ENCODE data around the gene CENPA. TPM values are rescaled to one million over a fixed set of nuclear protein-coding genes. Genes with fewer than 3 reads are reported as not detected.
A peak's percentile ranks its signal among the peaks of the same experiment; 100 is the strongest.

Gene CENPA
- total RNA-seq, 1 experiment from 2014 or later: 38.4 TPM

- Histone ChIP-seq H3K9me3 (no peaks in the 10 kb centered on the region), H3K36me3 (ENCODE audit: control insufficient read depth, insufficient read depth, low read length) (peaks cover 2% of the 10 kb centered on the region), H3K4me1 (peaks cover 6% of the 10 kb centered on the region), H3K27me3 (replicated peaks; ENCODE audit: control insufficient read depth, insufficient read depth, low read length) (no peaks in the 10 kb centered on the region), H3K4me3 (ENCODE audit: low read depth, low read length) (no peak overlapping the region)
- no peak overlapping the region for H3K4me3 Mint-ChIP-seq (ENCODE audit: unreplicated experiment)
- ChIA-PET POLR2A (no interaction called here), CTCF (no interaction called here)
- TF ChIP-seq CTCF (IDR thresholded peaks at IDR 0.05; ENCODE audit: insufficient read depth in 1 of 2, low read depth in 1 of 2, low read length in 1 of 2, severe bottlenecking in 1 of 2, unreplicated experiment in 1 of 2): no peak
- H3K9me3 Mint-ChIP-seq (ENCODE audit: unreplicated experiment): no peaks in the 10 kb centered on the region
- DNase-seq: no peak
- no peaks in the 10 kb centered on the region for H3K27me3 Mint-ChIP-seq (ENCODE audit: insufficient read depth, unreplicated experiment)
- no peaks in the 10 kb centered on the region for H3K4me1 Mint-ChIP-seq (ENCODE audit: low read depth, unreplicated experiment)
- BruUV-seq (replicated peaks): TSS peak; percentile 14
- intact Hi-C loops (cut with micrococcal nuclease; ENCODE audit: unreplicated experiment): no loop called here
- H3K36me3 Mint-ChIP-seq (ENCODE audit: insufficient read depth, unreplicated experiment): peaks cover 65% of the 10 kb centered on the region
- no peak overlapping the region for H3K27ac Mint-ChIP-seq (ENCODE audit: unreplicated experiment)
Observed at GRCh38 chr2:26780203-26780760, 5.6 kb upstream of the CENPA start.

- no peaks in the 10 kb centered on the region for H3K9me3 Mint-ChIP-seq (ENCODE audit: unreplicated experiment)
- Histone ChIP-seq H3K36me3 (ENCODE audit: control insufficient read depth, insufficient read depth, low read length) (no peaks in the 10 kb centered on the region; the same call in 1 of the 2 replicates), H3K4me1 (peaks cover 11% of the 10 kb centered on the region), H3K27me3 (replicated peaks; ENCODE audit: control insufficient read depth, insufficient read depth, low read length) (no peaks in the 10 kb centered on the region), H3K4me3 (ENCODE audit: low read depth, low read length) (no peak overlapping the region), H3K9me3 (no peaks in the 10 kb centered on the region)
- no peak for DNase-seq
- H3K36me3 Mint-ChIP-seq (ENCODE audit: insufficient read depth, unreplicated experiment): peaks cover 56% of the 10 kb centered on the region
- no peak overlapping the region for H3K4me3 Mint-ChIP-seq (ENCODE audit: unreplicated experiment)
- BruUV-seq (replicated peaks): no TSS peak
- ChIA-PET POLR2A (interaction anchor here (0.6 kb wide), 1 partner anchor 1008 kb away, joined by 5 read pairs; no protein-coding TSS in a partner anchor), CTCF (no interaction called here)
- TF ChIP-seq CTCF (IDR thresholded peaks at IDR 0.05; ENCODE audit: insufficient read depth in 1 of 2, low read depth in 1 of 2, low read length in 1 of 2, severe bottlenecking in 1 of 2, unreplicated experiment in 1 of 2): no peak
- intact Hi-C loops (cut with micrococcal nuclease; ENCODE audit: unreplicated experiment): no loop called here
- H3K4me1 Mint-ChIP-seq (ENCODE audit: low read depth, unreplicated experiment): peaks cover 5% of the 10 kb centered on the region
- H3K27me3 Mint-ChIP-seq (ENCODE audit: insufficient read depth, unreplicated experiment): no peaks in the 10 kb centered on the region
- no peak overlapping the region for H3K27ac Mint-ChIP-seq (ENCODE audit: unreplicated experiment)
Observed at GRCh38 chr2:26782876-26783704, 2.8 kb upstream of the CENPA start.

- intact Hi-C loops (cut with micrococcal nuclease; ENCODE audit: unreplicated experiment): loop anchor here (1.0 kb wide), 3 partner anchors 13 to 179 kb away; no protein-coding TSS in a partner anchor
- Mint-ChIP-seq H3K27me3 (ENCODE audit: insufficient read depth, unreplicated experiment) (no peaks in the 10 kb centered on the region), H3K4me1 (ENCODE audit: low read depth, unreplicated experiment) (peaks cover 18% of the 10 kb centered on the region), H3K4me3 (ENCODE audit: unreplicated experiment) (peak overlapping the region; percentile 85), H3K36me3 (ENCODE audit: insufficient read depth, unreplicated experiment) (peaks cover 52% of the 10 kb centered on the region), H3K27ac (ENCODE audit: unreplicated experiment) (peak overlapping the region; percentile 89), H3K9me3 (ENCODE audit: unreplicated experiment) (no peaks in the 10 kb centered on the region)
- no peaks in the 10 kb centered on the region for H3K9me3 ChIP-seq
- no TSS peak for BruUV-seq (replicated peaks)
- TF ChIP-seq CTCF (IDR thresholded peaks at IDR 0.05; ENCODE audit: insufficient read depth in 1 of 2, low read depth in 1 of 2, low read length in 1 of 2, severe bottlenecking in 1 of 2, unreplicated experiment in 1 of 2): no peak
- ChIA-PET CTCF (no interaction called here), POLR2A (no interaction called here)
- H3K36me3 ChIP-seq (ENCODE audit: control insufficient read depth, insufficient read depth, low read length): peaks cover 1% of the 10 kb centered on the region; the same call in 1 of the 2 replicates
- H3K4me3 ChIP-seq (ENCODE audit: low read depth, low read length): peak overlapping the region; percentile 50
- DNase-seq: no peak
- peaks cover 11% of the 10 kb centered on the region for H3K4me1 ChIP-seq
- H3K27me3 ChIP-seq (replicated peaks; ENCODE audit: control insufficient read depth, insufficient read depth, low read length): no peaks in the 10 kb centered on the region
Observed at GRCh38 chr2:26784570-26785234, 1.2 kb upstream of the CENPA start.
